NAMALWA (cell line): ENCODE data around the gene LIMS1.
"Not testable (repeated sequence)": the region's sequence is repeated elsewhere in the genome, so short reads cannot be mapped to it uniquely, and the experiment has no call there.

Experiments
- DNase-seq: peaks from one replicate; pipeline ENCODE4 v3.0.0-alpha.2; 2015; ENCODE audit warnings: low spot score

Gene LIMS1

DNA sequence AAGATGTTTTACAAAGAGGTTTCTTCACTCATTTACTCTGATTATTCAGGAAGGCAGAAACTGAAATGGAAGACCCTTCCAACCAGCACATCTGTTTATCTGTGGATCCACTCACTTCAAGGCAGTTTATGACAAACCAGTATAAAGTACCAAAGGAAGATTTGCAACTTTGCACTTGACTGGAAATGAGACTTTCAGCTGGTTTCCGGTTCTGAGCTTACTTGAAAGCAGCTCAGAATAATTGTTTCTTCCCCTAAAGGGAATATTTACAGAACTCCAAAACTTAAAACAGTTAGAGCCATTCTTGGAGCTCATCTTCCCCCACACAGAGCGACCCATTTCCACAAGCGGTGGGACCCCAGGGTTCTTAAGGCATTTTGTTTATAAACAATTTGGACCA lies 129.8 kb downstream of the LIMS1 start:
- DNase-seq: not testable (repeated sequence)

DNA sequence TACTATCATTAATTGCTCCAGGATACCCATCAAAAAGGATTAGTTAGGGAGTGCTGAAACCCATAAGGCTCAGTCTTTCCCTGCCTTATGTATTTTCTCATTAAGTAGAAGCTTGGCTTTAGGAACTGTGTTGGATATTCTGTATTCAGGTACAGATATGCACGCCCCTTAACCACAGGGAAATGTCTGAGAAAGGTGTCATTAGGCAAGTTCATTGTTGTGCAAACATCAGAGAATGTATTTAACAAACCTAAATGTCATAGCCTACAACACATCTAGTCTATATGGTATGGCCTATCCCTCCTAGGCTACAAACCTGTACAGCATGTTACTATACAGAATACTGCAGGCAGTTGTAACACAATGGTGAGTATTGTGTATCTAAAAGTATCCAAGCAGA lies 130.7 kb downstream of the LIMS1 start:
- not testable (repeated sequence) for DNase-seq

DNA sequence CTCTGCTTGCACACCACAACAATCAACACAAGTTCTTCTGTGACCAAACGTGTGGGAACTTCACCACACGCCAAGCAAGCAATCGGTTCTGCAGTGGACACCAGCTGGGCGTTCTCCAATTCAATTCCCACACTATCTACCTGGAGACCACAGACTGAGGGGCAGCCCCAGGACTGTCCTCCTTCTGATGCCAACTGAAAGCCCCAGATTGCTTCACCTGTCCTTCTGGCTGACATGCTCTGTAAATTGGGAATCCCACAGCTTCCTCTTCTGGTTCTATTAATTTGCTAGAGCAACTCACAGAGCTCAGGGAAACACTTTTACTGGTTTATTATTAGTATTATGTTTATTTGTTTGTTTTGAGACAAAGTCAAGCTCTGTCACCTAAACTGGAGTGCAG lies 131.7 kb downstream of the LIMS1 start:
- not testable (repeated sequence) for DNase-seq

DNA sequence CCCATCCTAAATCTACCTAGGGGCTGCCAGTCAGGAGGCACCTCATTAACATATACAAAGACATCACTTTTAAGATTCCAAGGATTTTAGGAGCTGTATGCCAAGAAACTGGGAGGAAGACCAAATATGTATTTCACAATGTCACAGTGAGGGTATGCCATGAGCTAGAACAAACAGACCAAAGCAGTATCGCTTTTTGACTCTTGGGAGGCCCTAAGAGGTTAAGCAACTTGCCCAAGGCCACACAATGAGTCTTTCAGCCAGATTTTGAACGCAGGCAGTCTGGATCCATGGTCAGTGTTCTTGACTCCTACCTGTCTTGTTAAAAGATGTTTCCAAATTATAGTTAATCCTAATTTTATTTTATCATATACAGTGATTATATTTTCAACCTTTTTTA lies 132.9 kb downstream of the LIMS1 start:
- not testable (repeated sequence) for DNase-seq

DNA sequence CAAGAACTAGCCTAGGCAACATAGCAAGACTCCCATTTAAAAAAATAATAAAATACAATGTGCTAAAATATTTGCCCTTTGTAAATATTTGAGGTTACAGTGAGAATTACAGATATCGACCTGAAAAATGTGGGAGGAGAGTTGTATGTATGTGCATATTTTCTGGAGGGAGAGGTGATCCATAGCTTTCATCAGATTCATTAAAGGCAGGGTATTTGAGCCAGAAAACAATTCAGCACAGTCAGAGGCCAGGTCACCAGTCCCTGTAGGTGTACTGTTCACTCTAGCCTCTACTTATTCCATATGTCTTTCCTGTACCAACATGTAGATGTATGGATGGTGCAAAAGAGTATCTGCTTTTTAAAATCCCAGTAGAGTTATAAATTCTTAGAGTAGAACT lies 136.0 kb downstream of the LIMS1 start:
- DNase-seq: not testable (repeated sequence)

DNA sequence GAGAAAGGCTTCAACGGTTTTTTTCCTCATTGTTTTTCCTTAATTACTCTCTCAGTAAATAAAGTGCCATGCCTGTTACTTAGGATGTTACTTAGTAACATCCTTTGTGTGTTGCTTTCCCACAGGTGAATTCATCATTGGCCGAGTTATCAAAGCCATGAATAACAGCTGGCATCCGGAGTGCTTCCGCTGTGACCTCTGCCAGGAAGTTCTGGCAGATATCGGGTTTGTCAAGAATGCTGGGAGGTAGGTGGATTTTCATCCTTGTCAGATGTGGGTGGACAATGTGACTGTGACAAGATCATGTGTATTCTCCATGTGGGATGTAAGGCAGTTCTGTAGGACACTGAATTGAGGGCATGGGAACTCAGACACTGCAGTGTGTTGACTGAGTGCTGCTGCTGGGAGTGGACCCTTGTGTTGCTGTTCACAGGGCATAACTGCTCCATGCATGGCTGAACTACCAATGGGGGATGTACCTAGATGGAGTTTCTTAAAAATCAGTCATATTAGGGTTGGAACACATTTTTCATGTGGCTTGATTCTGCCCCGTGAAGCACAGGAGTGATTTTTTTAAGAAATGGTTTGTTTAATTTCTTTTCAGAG lies 138.0 kb downstream of the LIMS1 start:
- not testable (repeated sequence) for DNase-seq

DNA sequence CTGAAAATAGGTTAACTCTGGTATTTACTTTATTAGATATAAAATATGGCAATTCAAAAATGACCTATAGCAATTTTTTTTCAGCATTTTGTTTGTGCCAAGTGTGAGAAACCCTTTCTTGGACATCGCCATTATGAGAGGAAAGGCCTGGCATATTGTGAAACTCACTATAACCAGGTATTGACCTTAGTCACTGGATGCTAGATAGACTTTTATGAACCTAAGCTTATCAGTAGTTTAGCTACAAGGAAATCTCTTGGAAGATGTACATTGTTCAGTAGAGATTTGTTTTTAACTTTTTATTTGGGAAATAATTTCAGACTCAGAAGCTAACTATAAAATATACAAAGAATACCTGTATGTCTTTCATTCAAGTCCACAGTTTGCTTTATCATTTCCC lies 142.3 kb downstream of the LIMS1 start:
- DNase-seq: not testable (repeated sequence)

DNA sequence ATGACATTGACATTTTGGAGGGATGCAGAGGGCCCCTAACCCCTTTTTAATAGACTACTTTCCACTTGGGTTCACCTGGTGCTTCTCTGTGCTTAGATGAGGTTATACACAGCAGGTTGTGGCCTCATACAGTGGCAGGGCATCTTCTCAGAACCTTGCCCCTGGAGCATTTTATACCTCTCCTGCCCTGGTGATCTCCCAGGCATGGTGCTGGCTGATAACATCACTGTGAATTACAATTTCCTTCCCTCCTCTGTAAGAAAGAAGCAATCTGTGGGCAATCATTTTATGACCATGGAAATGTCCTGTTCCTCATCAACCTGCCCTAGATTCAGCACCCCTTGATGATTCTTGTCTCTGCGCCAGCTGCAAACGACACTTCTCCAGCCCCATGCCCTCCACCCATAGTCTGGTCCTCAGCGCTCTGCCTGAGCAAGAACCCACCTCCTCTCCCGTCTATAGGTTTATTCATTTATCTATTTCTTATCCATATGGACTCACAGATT lies 143.0 kb downstream of the LIMS1 start:
- not testable (repeated sequence) for DNase-seq

DNA sequence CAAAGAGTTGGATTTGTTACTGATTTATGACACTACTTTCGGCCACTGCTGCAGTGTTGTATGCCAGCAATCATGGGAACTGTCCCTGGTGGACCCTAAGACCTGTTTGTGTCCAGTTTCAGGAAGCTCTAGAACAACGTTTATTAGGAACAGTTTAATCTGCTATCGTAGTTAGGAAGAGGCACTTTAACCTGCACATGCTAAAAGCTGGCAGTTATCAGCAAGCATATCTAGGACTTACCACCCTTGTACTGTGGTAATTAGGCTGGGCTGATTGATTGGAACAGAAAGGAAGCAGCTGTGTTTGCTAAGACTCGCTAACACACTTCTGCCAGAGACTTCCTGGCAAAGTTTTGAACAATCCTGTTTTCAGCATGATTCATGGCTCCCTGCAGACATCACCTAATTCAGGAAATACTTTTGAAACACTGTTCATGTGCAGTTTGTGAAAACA lies 144.0 kb downstream of the LIMS1 start:
- DNase-seq: not testable (repeated sequence)

DNA sequence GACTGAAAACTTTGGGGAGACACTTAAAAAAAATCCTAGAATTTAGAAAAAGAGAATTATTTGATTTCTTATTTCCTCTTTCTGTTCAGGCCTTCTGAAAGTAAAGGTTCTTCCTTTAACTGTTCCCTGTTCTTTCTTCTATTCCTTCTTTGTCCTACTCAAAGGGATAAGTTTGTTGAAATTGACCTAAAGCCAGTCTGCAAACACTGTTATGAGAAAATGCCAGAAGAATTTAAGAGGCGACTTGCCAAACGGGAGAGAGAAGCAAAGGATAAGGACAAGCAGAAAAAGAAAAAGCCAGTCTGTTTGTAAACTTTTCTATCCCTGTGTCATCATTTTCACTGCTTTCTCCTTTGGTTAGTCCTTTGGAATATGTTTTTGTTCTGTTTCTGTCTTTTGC lies 146.5 kb downstream of the LIMS1 start:
- DNase-seq: not testable (repeated sequence)

DNA sequence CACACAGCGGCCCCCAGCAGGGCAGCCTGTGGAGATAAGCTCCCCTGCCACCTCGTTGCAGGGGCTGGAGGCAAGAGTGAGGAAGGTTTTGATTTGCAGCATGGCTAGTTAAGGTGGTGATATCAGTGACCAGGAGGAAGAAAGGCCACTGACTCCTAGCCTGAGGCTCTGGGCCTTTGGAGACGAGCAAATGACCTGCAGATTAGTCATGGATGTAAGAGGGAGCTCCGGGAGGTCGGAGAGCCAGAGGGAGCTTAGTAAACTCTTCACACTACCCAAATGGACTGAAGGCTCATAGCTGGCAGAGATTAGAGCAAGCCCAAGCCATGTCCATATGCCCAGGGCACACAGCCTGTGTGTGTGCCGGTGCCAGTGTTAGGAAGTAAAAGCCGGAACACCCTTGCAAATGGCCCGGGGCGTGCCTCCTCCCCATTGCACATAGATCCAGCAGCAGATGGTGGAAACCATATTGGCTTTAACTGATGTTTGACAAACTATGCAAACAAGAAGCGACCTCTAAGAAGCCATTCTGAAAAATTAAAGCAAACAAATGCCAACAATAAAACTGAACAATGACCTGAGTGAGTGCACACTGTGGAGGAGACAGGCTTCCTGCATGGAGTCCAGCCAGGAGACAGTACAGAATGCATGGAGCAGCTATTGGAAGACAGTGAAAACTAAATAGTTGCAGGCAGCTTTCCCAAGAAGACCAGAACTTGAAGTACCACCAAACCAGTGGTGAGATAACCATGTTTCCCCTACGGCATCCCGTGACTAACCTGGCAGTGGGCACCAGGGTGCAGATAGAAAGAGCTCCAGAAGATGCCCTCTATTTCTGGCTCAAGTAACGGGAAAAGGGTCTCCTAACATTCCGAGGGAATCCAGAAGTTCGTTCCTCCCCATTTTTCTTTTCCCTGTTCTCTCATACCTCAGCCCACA lies 154.8 kb downstream of the LIMS1 start:
- not testable (repeated sequence) for DNase-seq

DNA sequence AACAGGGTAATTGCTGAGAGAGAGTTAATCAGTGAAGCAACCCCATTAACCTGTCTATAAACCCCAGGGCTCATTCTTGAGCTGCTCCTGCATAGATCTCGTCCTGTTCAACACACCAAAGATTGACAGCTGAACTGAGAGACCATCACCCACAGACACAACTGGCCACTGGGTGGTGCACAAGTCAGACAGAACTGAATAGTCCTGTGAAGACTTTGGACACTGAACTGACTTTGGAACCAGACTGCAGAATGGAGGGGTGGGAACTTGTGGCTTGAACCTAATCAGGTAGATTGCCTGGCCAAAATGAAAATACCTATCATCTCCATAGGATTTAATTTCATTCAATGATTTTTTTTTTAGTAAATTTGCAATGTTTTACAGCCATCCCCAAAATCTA lies 155.7 kb downstream of the LIMS1 start:
- peak; percentile 28 for DNase-seq

DNA sequence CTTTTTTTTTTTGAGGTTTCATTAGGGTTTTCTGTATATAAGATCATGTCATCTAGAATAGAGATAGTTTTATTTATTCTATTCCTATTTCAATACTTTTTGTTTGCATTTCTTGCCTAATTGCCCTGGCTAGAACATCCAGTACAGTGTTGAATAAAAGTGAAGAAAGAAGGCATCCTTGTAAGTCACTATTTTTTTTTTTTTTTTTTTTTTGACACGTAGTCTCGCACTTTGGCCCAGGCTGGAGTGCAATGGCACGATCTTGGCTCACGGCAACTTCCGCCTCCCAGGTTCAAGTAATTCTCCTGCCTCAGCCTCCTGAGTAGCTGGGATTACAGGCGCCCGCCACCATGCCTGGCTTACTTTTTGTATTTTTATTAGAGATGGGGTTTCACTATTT lies 157.2 kb downstream of the LIMS1 start:
- DNase-seq: no peak

DNA sequence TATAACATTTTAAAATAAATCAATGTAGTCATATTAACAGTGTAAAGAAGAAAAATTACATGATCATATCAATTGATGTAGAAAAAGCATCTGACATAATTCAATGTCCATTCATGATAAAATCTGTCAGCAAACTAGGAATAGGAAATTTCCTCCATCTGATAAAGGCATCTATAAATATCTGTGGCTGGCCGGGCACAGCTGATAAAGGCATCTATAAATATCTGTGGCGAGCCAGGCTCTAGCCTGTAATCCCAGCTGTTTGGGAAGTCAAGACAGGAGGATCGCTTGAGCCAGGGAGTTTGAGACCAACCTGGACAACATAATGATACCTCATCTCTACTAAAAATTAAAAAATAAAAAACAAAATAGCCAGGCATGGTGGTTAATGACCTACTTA lies 166.9 kb downstream of the LIMS1 start:
- no peak for DNase-seq

DNA sequence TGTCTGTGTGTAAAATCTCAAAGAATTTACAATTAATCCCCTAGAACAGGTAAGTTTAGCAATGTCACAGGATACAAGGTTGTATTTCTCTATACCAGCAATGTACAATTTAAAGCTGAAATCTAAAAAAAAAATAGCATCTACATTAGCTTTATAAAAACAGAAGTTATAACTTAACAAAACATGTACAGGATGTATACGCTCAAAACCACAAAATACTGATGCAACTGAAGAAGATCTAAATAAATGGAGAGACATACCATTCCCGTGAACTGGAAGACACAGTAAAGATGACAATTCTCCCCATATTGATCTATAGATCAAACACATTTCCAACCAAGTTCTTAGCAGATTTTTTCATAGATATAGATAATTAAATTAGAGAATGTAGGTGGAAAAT lies 167.5 kb downstream of the LIMS1 start:
- no peak for DNase-seq

DNA sequence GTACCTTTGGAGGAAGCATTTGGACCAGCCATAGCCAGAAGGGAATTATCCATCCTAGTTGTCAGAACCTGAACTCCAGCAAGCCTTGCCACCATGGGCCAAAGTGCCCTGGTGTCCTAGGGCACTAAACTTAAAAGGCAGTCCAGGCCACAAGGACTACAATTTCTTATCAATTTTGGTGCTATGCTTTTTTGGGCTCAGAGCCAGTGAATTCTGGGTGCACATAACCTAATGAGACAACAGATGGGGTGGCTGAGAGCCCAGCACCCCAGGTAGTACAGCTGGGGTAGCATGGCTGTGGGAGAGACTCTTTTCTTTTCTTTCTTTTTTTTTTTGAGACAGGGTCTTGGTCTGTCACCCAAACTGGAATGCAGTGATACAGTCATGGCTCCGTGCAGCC lies 170.6 kb downstream of the LIMS1 start:
- DNase-seq: no peak

DNA sequence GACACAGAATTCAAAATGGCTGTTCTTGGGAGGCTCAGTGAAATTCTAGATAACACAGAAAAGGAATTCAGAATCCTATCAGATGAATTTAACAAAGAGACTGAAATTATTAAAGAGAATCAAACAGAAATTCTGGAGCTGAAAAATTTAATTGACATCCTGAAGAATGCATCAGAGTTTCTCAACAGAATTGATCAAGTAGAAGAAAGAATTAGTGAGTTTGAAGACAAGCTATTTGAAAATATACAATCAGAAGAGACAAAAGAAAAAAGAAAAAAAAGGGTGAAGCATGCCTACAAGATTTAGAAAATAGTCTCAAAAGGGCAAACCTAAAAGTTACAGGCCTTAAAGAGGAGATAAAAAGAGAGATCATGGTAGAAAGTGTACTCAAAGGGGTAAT lies 173.0 kb downstream of the LIMS1 start:
- DNase-seq: no peak

DNA sequence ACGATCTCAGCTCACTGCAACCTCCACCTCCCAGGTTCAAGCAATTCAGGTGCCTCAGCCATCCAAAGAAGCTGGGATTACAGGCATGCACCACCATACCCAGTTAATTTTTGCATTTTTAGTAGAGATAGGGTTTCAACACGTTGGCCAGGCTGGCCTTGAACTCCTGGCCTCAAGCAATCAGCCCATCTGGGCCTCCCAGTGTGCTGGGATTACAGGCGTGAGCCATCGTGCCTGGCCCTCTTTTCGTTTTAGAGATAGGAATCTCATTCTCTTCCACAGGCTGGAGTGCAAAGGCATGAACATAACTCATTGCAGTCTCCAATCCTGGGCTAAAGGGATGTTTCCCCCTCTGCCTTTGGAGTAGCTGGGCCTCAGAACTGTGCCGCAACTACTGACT lies 182.7 kb downstream of the LIMS1 start:
- not testable (repeated sequence) for DNase-seq

DNA sequence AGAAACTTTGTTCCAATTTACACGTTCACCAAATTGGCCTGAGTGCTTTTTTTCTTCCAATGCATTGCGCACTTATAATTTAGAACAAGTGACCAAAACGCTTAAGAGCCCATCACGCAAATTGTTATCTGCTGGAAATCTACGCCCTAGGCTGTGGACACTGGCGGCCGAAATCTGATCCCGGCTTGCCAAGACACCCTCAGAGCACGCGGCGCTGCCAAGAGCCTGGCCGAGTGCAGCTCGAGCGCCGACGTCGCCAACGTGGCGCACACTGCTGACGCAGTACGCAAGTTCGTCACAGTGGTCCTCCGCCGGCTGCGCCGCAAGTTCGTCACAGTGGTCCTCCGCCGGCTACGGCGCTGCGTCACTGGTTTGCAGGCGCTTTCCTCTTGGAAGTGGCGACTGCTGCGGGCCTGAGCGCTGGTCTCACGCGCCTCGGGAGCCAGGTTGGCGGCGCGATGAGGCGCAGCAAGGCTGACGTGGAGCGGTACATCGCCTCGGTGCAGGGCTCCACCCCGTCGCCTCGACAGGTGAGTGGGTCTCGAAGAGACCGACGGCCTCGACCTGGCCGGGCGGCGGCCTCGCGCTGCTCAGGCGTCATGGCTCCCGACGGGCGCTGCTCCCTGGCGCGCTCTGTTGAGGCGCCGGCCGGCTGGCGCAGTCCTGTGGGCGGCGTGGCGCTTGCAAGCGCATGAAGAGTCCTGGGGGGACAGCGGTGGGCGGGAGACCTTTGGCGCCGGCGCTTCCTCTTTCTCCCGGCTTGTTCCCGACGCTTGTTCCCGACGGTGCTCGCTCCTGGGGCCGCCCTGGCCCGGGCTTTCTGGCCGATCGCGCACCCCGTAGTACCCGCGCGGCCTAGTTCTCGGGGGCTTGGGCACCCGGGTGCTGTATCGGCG lies 185.1 kb downstream of the LIMS1 start, which contains the start of gene RANBP2:
RANBP2 (plus strand) TSS at position 334 of the 896 bp plus-strand sequence; CDS start at position 459, 125 bp downstream.
- peak; percentile 93 for DNase-seq

DNA sequence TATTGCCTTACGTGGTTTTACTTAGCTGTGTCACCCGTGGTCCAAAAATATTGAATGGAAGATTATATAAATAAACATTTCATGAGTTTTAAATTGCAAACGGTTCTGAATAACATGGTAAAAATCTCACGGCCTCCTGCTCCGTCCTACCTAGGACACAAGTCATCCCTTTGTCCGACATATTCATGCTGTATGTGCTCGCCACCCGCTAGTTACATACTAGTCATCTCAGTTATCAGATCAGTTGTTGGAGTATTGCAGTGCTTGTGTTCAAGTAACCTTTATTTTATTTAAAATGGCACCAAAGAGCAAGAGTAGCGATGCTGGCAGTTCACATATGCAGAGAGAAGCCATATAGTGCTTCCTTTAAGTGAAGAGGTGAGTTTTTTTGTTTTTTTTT lies 191.8 kb downstream of the LIMS1 start:
- DNase-seq: not testable (repeated sequence)

DNA sequence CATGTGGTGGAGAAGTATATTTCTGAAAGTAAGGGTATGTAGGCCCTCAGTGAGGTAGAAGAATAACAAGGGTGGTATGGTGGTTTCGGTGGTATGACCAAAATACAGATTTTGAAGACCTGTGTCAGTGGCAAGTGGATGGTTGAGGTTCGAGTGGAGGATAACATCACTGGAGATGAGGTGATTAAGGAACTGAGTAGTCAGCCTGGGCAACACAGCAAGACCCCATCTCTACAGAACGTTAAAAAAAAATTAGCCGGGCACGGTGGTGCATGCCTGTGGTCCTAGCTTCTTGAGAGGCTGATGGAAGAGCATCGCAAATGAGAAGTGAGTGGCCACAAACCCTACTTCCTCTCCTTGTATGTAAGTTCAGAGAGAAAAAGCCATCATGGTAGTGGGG lies 200.4 kb downstream of the LIMS1 start:
- DNase-seq: not testable (repeated sequence)
